Caco-2 (cell line): ENCODE measurements around the gene CEACAM16. TPM values are rescaled to one million over a fixed set of nuclear protein-coding genes. Genes with fewer than 3 reads are reported as not detected.

Source experiments
- BruUV-seq: library from RNA; stranded (reverse); fragments of 400-500 nt; replicated peaks from 2 replicates; lab custom pipeline; 2021; lab: Mats Ljungman, UMichigan
- CTCF ChIA-PET: fragments of 300-600 bp; sonication (Branson Sonifier 250); formaldehyde crosslinking; loops from one replicate; lab custom pipeline; 2022; ENCODE audit warnings: antibody characterized with exemption; lab: Charles Lee
- POLR2A ChIA-PET: fragments of 300-600 bp; sonication (Branson Sonifier 250); formaldehyde crosslinking; loops from one replicate; lab custom pipeline; 2022; ENCODE audit warnings: antibody characterized with exemption; lab: Charles Lee
- DNase-seq, 2 experiments: peaks; one replicate each; pipeline versions ENCODE4 v3.0.0 to v3.0.0-alpha.2; 2020 to 2022
- H3K27me3 ChIP-seq: replicated peaks from 2 replicates; pipeline ENCODE4 v1.6.0; 2011; ENCODE audit warnings: low read length; ENCODE audit not compliant: control insufficient read depth, insufficient read depth
- H3K36me3 ChIP-seq: 2 replicates; pipeline ENCODE4 v1.5.1; 2011; ENCODE audit warnings: low read length; ENCODE audit not compliant: control insufficient read depth, insufficient read depth
- H3K4me1 ChIP-seq: fragments of 250-450 bp; sonication (Bioruptor Pico); 2 replicates; pipeline ENCODE4 v1.5.1; 2020; ENCODE audit warnings: mild to moderate bottlenecking
- H3K4me3 ChIP-seq: 2 replicates; pipeline ENCODE4 v1.5.1; 2011; ENCODE audit warnings: low read depth, mild to moderate bottlenecking, control low read depth, low read length
- H3K9me3 ChIP-seq: fragments of 250-450 bp; sonication (Bioruptor Pico); 2 replicates; pipeline ENCODE4 v1.5.1; 2020; ENCODE audit warnings: mild to moderate bottlenecking, moderate library complexity
- H3K27ac Mint-ChIP-seq: one replicate; pipeline ENCODE4 v1.8.0; 2022; ENCODE audit warnings: mixed read lengths; ENCODE audit not compliant: unreplicated experiment
- H3K27me3 Mint-ChIP-seq: one replicate; pipeline ENCODE4 v1.8.0; 2022; ENCODE audit warnings: mixed read lengths; ENCODE audit not compliant: insufficient read depth, unreplicated experiment
- H3K36me3 Mint-ChIP-seq: one replicate; pipeline ENCODE4 v1.8.0; 2022; ENCODE audit warnings: mild to moderate bottlenecking, mixed read lengths; ENCODE audit not compliant: insufficient read depth, unreplicated experiment
- H3K4me1 Mint-ChIP-seq: one replicate; pipeline ENCODE4 v1.8.0; 2022; ENCODE audit warnings: low read depth, mixed read lengths; ENCODE audit not compliant: unreplicated experiment
- H3K4me3 Mint-ChIP-seq: one replicate; pipeline ENCODE4 v1.8.0; 2022; ENCODE audit warnings: mild to moderate bottlenecking, moderate library complexity, mixed read lengths; ENCODE audit not compliant: unreplicated experiment
- H3K9me3 Mint-ChIP-seq: one replicate; pipeline ENCODE4 v1.8.0; 2022; ENCODE audit warnings: mixed read lengths; ENCODE audit not compliant: unreplicated experiment
- intact Hi-C: fragments of 100-400 bp; cut with micrococcal nuclease; formaldehyde crosslinking; loops from one replicate; pipeline ENCODE4 v1.10.0; 2022; ENCODE audit not compliant: unreplicated experiment
- total RNA-seq: library from RNA; stranded (reverse); gene quantifications from 2 replicates; pipeline ENCODE4 v1.2.3, GENCODE V29; 2022
- TF ChIP-seq, protein P1 (sequence below), 2 experiments: fragments of 200-600 bp in 1 of 2; IDR thresholded peaks; 1 replicate in 1 of 2; 2 replicates in 1 of 2; pipeline versions ENCODE4 v1.5.1 to v1.8.0; 2011 to 2022; ENCODE audit warnings: antibody characterized with exemption in 1 of 2, control low read depth in 1 of 2, inconsistent platforms in 1 of 2, low read depth in 1 of 2, low read length in 1 of 2, mild to moderate bottlenecking in 1 of 2, moderate library complexity in 1 of 2; ENCODE audit not compliant: insufficient read depth in 1 of 2, severe bottlenecking in 1 of 2, unreplicated experiment in 1 of 2

The CEACAM16 gene
- total RNA-seq, 1 experiment from 2014 or later: not detected

DNA sequence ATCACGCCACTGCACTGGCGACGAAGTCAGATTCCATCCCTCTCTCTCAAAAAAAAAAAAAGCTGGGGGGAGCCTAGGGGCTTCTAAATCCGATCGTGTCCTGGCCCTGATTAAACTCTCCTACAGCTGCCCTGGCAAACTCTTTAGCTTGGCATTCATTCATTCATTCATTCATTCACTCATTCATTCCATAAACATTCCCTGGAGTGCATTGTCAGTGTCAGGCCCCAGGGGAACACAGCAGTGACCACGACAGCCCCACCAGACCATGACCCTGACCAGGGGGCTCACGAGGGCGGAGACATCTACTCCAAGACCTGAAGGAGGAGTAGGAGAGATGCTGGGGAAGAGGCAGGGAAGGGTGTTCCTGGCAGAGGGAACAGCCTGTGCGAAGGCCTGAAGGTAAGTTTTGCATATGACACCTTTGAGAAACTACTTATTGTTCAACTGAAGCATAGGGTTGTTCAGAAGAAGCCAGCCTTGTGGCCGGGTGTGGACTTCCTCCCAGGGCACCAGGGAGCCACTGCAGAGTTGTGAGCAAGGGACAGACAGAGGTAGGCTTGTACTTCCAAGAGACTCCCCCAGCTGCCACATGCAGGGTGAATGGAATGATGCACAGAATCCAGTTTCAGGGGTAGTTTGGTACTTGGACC, 24.5 kb downstream of the CEACAM16 start:
- H3K4me1 Mint-ChIP-seq: peaks cover 48% of the 10 kb centered on the region
- POLR2A ChIA-PET: interaction anchor here (0.6 to 1.6 kb wide), 6 partner anchors 28 to 84 kb away, joined by 3 to 12 read pairs (median 7); partner anchors contain the start of gene CBLC
- no peak for DNase-seq
- Histone ChIP-seq H3K4me3 (peak overlapping the region; percentile 15), H3K9me3 (no peaks in the 10 kb centered on the region), H3K4me1 (peaks cover 56% of the 10 kb centered on the region), H3K27me3 (no peaks in the 10 kb centered on the region), H3K36me3 (no peaks in the 10 kb centered on the region; the same call in 1 of the 2 replicates)
- H3K27me3 Mint-ChIP-seq: no peaks in the 10 kb centered on the region
- no TSS peak for BruUV-seq
- H3K36me3 Mint-ChIP-seq: peaks cover 5% of the 10 kb centered on the region
- TF ChIP-seq, protein P1, sequence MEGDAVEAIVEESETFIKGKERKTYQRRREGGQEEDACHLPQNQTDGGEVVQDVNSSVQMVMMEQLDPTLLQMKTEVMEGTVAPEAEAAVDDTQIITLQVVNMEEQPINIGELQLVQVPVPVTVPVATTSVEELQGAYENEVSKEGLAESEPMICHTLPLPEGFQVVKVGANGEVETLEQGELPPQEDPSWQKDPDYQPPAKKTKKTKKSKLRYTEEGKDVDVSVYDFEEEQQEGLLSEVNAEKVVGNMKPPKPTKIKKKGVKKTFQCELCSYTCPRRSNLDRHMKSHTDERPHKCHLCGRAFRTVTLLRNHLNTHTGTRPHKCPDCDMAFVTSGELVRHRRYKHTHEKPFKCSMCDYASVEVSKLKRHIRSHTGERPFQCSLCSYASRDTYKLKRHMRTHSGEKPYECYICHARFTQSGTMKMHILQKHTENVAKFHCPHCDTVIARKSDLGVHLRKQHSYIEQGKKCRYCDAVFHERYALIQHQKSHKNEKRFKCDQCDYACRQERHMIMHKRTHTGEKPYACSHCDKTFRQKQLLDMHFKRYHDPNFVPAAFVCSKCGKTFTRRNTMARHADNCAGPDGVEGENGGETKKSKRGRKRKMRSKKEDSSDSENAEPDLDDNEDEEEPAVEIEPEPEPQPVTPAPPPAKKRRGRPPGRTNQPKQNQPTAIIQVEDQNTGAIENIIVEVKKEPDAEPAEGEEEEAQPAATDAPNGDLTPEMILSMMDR (IDR thresholded peaks at IDR 0.05; ENCODE audit: insufficient read depth in 1 of 2, low read depth in 1 of 2, low read length in 1 of 2, severe bottlenecking in 1 of 2, unreplicated experiment in 1 of 2): no peak
- H3K9me3 Mint-ChIP-seq: no peaks in the 10 kb centered on the region
- CTCF ChIA-PET: interaction anchor here (0.6 to 5.5 kb wide), 38 partner anchors 9 to 336 kb away, joined by 3 to 206 read pairs (median 6); partner anchors contain the start of genes BCAM, BCL3, CBLC and NECTIN2
- H3K4me3 Mint-ChIP-seq: peak overlapping the region; percentile 62
- intact Hi-C loops: no loop called here
- peak overlapping the region; percentile 43 for H3K27ac Mint-ChIP-seq

DNA sequence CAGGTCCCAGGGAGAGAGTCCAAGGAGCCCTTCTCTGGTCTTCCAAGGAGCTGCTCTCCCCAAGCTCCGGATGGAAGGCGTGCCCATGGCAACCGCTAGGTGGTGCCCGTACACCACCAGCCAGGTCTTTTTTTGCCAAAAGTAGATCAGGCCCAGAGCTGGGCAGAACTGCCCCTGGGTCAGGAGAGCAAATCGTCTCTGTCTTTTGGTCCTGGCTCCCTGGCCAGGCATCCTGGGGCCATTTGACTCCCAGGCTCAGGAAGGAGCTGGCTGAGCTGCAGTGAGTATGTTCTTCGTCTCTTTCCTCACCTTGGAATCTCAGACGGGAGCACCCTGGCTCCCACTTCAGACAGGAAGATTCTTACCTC, 25.0 kb downstream of the CEACAM16 start:
- intact Hi-C loops: loop anchor here (1.0 kb wide), 7 partner anchors 18 to 121 kb away; no protein-coding TSS in a partner anchor

DNA sequence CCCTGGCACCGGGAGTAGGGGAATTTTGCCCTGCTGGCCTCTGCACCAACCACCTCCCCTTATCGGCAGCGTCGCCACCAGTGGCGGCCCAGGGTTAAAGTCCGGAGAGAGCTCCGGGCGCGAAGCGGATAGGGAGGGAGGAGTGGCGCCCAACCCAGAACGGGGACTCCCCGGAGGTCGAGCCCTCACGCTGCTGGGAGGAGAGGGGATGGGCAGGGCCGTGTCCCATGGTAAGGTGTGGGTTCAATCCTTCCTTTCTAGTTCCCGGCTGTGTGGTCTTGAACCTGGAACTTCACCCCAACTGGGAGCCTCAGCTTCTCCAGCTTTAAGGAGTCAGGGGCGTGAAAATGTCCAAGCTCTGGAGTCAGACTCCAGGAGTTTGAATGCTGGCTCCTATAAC, 26.3 kb downstream of the CEACAM16 start:
- H3K27me3 Mint-ChIP-seq: no peaks in the 10 kb centered on the region
- BruUV-seq: no TSS peak
- peaks cover 40% of the 10 kb centered on the region for H3K4me1 Mint-ChIP-seq
- intact Hi-C loops: no loop called here
- H3K27me3 ChIP-seq: no peaks in the 10 kb centered on the region
- DNase-seq: peak; percentile 78 to 84
- no peaks in the 10 kb centered on the region for H3K9me3 Mint-ChIP-seq
- CTCF ChIA-PET: interaction anchor here (0.6 to 5.5 kb wide), 12 partner anchors 10 to 225 kb away, joined by 3 to 206 read pairs (median 4); partner anchors contain the start of genes NECTIN2 and ZNF180
- H3K36me3 Mint-ChIP-seq: peaks cover 5% of the 10 kb centered on the region
- H3K4me1 ChIP-seq: peaks cover 47% of the 10 kb centered on the region
- H3K27ac Mint-ChIP-seq: peak overlapping the region; percentile 43
- H3K4me3 ChIP-seq: peak overlapping the region; percentile 34
- POLR2A ChIA-PET: interaction anchor here (0.6 to 1.5 kb wide), 4 partner anchors 16 to 499 kb away, joined by 4 to 10 read pairs (median 8); no protein-coding TSS in a partner anchor
- no peaks in the 10 kb centered on the region; the same call in 1 of the 2 replicates for H3K36me3 ChIP-seq
- TF ChIP-seq, protein P1 (IDR thresholded peaks at IDR 0.05; ENCODE audit: insufficient read depth in 1 of 2, low read depth in 1 of 2, low read length in 1 of 2, severe bottlenecking in 1 of 2, unreplicated experiment in 1 of 2): peak in 1 of 2 experiments; percentile 2
- H3K4me3 Mint-ChIP-seq: peak overlapping the region; percentile 62
- H3K9me3 ChIP-seq: no peaks in the 10 kb centered on the region

More for the DNA sequence above, 25.0 kb downstream of the CEACAM16 start:
- Mint-ChIP-seq H3K9me3 (no peaks in the 10 kb centered on the region), H3K27me3 (no peaks in the 10 kb centered on the region), H3K4me1 (peaks cover 47% of the 10 kb centered on the region), H3K27ac (peak overlapping the region; percentile 43), H3K4me3 (peak overlapping the region; percentile 62), H3K36me3 (peaks cover 5% of the 10 kb centered on the region)
- POLR2A ChIA-PET: interaction anchor here (0.6 to 1.6 kb wide), 6 partner anchors 25 to 83 kb away, joined by 3 to 12 read pairs (median 6); partner anchors contain the start of gene CBLC
- Histone ChIP-seq H3K4me1 (peaks cover 53% of the 10 kb centered on the region), H3K9me3 (no peaks in the 10 kb centered on the region), H3K36me3 (no peaks in the 10 kb centered on the region; the same call in 1 of the 2 replicates), H3K4me3 (peak overlapping the region; percentile 15), H3K27me3 (no peaks in the 10 kb centered on the region)
- peak; percentile 87 to 91 for DNase-seq
- CTCF ChIA-PET: interaction anchor here (0.6 to 5.5 kb wide), 40 partner anchors 8 to 336 kb away, joined by 3 to 206 read pairs (median 5); partner anchors contain the start of genes BCAM, BCL3, CBLC and NECTIN2
- no TSS peak for BruUV-seq
- TF ChIP-seq, protein P1 (IDR thresholded peaks at IDR 0.05; ENCODE audit: insufficient read depth in 1 of 2, low read depth in 1 of 2, low read length in 1 of 2, severe bottlenecking in 1 of 2, unreplicated experiment in 1 of 2): peak; percentile 97 to 98
